GM21528 (cell line): ENCODE results near the gene CPPED1.

ENCODE experiments used
- ATAC-seq: cut with Tn5 transposase; IDR thresholded peaks from one replicate; pipeline ENCODE4 v1.9.1; 2021; ENCODE audit warnings: mild to moderate bottlenecking, moderate library complexity; ENCODE audit not compliant: unreplicated experiment, low FRiP score

CPPED1 gene

GRCh38 chr16:12690024-12690423, 113.7 kb downstream of the CPPED1 start:
- ATAC-seq: no peak

GRCh38 chr16:12688951-12689850, 114.5 kb downstream of the CPPED1 start:
- ATAC-seq: no peak

GRCh38 chr16:12685806-12686205, 117.9 kb downstream of the CPPED1 start:
- ATAC-seq: no peak

GRCh38 chr16:12682432-12683165, 121.1 kb downstream of the CPPED1 start:
- no peak for ATAC-seq

- no peak for ATAC-seq
Observed at GRCh38 chr16:12681653-12682052, 122.0 kb downstream of the CPPED1 start.

- ATAC-seq: no peak
Observed at GRCh38 chr16:12680531-12680930, 123.2 kb downstream of the CPPED1 start.

- ATAC-seq: no peak
Observed at GRCh38 chr16:12679660-12680272, 123.9 kb downstream of the CPPED1 start.

GRCh38 chr16:12678983-12679382, 124.7 kb downstream of the CPPED1 start:
- ATAC-seq: no peak

GRCh38 chr16:12677502-12677901, 126.2 kb downstream of the CPPED1 start:
- ATAC-seq: no peak

GRCh38 chr16:12675852-12676251, 127.8 kb downstream of the CPPED1 start:
- no peak for ATAC-seq

GRCh38 chr16:12675046-12675445, 128.6 kb downstream of the CPPED1 start:
- no peak for ATAC-seq

GRCh38 chr16:12674524-12674923, 129.2 kb downstream of the CPPED1 start:
- no peak for ATAC-seq

DNA sequence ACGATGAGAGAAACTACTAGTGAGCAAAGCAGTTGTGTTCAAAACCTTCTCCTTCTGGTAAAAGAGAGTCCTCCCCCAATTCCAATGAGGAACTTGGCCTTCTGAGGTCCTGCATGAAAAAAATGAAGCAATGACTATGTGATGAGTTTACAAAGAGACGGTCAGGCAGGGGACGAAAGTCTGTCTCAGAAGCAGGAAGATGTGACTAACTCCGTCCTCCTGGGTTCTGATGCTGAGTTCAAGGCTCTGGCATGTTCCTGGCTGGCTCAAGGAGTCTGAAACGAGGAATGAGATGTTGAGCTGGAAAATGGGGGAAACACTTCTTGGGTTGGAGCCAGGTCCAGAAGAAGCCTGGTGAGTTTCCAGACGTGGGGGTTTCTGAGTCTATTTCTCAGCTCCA, 129.6 kb downstream of the CPPED1 start:
- no peak for ATAC-seq

- ATAC-seq: no peak
Observed at GRCh38 chr16:12673466-12673865, 130.2 kb downstream of the CPPED1 start.

DNA sequence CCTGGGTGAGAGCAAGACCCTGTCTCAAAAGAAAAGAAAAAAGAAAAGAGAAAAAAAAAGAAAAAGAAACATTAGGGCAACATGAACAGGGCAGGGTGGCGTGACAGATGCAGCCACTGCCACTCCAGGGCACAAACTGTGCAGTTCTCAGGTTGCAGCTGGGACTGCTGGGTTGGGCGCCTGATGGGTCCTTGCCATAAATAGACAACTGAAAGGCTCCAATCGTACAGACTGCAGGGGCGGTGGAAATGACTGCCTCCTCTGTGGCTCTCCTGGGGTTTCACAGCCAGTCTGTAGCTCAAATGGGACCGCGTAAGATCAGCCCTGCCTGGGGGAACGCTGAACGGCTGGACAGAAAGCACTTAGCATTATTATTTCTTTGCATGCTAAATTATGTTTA, 130.7 kb downstream of the CPPED1 start:
- no peak for ATAC-seq

- no peak for ATAC-seq
Observed at GRCh38 chr16:12669908-12670307, 133.8 kb downstream of the CPPED1 start.

DNA sequence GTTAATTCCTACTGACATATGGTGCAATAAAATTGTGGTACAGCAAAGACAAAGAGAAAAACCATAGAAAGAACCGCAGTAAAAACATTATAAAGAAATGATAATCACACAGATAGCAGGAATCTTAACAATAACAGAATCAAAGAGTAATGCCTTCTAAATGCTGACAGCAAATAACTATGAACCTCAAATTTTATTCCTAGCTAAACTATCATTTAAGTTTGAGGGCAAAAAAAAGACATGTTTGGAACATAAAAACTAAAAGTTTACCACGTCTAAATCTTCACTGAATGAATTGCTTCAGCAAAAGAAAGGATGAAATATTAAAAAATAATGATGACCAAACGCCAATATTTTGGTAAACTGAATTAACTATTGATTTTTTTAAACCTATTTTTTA, 135.8 kb downstream of the CPPED1 start:
- no peak for ATAC-seq

DNA sequence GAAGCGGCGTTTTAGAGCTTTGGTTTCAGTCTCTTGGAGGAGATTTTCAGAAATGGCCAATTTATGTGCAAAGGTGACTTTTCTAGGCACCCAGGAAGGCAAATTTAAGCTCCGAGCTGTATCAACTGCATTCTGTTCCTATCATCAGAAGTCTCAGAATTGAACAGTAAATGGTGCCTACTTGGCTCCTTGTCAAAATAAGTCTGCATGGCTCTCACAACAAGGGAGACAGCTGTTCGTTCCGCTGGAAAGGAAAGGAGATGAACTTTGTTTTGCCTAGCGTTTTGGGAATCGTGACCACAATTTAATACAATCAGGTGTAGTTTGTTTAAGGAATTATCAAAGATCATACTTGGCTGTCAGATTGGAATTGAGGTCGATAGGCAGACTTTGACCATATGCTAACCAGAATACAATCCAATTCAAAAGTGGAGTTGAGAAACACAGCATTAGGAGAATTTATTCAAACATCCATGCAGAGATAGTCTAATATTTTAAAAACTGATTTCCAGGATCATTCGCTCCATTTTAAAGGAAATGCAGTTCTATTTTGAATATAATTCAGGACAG, 139.4 kb downstream of the CPPED1 start:
- no peak for ATAC-seq

DNA sequence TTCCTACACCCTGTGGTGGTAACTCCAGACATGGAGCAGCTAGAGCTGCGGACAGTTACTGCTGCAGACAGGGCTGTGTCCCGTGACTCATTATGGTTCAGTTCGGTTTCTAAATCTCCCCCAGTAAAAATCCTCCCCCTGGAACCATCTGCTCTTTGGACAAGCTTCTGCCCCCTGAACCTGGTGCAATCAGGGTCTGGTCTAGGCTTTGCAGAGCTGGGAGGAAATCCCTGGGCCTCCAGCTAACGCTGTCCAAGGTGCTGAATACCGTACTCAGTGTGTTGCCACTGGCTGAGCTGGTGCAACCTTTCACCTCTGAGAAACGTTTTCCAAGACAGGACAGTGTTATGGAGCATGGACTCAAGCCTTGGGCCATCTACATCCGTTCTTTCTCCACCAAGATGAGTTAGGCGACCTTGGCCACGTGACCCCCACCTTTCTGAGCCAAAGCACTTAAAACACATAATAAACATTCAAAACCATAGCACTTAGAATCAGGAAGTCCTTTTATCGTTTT, 142.0 kb downstream of the CPPED1 start:
- ATAC-seq: no peak

DNA sequence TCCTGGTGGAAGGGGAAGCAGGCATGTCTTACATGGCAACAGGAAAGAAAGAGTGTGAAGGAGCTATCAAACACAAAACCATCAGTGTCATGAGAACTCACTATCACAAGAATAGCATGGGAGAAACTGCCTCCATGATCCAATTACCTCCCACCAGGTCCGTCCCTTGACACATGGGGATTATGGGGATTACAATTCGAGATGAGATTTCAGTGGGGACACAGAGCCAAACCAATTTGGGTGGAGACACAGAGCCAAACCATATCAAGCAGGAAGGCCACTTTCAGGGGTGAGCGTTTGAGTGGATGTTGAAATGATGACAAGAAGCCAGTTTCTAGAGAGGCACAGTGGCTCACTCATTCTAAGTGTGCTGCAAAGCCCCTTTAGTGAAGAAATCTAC, 143.8 kb downstream of the CPPED1 start:
- no peak for ATAC-seq

- no peak for ATAC-seq
Observed at GRCh38 chr16:12658506-12658905, 145.2 kb downstream of the CPPED1 start.
